ENCODE results near the gene SKIDA1.

The SKIDA1 gene

GRCh38 chr10:21528236-21529031 is 3.0 kb upstream of the SKIDA1 start:
- peak; percentile 64 for DNase-seq

- DNase-seq = peak; percentile 59
Measured at GRCh38 chr10:21527598-21528235, 2.2 kb upstream of the SKIDA1 start.

DNA sequence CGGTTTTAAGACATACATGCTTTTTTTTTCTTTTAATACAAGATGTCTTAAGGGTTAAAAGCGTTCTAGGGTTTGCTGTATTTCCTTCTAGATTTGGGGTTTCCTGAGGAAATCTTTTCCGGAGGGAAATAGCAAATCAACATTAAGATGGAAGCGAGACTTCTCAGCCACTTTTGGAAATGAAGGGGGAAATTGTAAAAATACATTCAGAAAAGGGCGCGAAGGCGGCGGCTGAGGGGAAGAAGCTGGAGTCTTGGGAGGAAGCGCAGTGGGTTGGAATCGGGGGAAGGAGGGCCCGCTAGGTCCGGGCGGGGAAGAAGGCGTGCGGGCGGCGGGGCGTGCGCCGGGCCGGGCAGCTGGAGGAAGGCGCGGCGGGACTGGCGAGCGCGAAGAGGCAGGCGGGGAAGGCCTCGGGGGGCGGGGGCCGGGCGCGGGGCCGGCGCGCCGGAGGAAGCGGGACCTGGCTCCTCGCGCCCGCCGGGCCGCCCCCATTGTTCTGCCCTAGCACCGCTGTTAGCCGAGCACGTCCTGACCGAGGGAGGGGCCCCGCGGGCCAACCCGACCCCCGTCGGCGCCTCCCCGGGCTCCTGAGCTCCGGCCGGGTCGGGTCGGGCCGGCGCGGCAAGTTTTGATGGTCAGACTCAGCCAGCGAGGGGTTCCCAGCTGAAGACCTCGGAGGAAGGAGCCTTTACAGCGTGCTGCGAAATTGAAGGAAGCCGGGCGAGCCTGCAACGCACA is 1.5 kb upstream of the SKIDA1 start:
- DNase-seq = no peak

DNA sequence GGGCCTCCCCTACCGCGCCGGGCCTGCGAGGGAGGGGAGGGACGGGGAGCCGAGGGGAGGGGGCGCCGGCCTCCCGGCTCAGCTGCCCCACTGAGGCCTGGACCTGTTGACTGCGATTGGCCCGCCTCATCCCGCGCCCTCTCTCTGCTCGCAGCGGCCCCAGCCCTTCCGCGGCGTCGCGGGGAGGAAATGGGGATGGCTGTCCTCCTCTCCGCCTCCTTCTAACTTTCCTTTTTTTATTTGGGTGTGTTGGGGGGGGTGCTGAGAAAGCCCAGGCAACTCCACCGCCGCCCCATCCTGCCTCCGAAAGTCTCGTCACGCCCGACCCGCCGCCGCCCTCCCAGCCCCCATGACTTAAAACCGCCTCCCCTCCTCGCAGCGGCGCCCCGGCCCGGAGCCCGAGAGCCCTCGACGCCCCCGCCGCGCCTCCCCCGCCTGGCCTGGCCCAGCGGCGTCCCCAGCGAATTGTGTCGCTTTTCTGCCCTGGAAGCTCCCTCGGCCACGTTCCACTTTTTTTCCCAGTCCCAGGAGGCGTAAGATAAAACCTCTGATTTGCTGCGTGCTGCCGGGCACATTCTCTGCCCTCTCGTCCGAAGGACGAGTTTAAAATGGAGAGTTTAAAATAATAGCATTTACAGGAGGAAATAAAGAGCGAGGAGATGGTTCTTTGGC is 842 bp upstream of the SKIDA1 start:
- peak; percentile 82 for DNase-seq

DNA sequence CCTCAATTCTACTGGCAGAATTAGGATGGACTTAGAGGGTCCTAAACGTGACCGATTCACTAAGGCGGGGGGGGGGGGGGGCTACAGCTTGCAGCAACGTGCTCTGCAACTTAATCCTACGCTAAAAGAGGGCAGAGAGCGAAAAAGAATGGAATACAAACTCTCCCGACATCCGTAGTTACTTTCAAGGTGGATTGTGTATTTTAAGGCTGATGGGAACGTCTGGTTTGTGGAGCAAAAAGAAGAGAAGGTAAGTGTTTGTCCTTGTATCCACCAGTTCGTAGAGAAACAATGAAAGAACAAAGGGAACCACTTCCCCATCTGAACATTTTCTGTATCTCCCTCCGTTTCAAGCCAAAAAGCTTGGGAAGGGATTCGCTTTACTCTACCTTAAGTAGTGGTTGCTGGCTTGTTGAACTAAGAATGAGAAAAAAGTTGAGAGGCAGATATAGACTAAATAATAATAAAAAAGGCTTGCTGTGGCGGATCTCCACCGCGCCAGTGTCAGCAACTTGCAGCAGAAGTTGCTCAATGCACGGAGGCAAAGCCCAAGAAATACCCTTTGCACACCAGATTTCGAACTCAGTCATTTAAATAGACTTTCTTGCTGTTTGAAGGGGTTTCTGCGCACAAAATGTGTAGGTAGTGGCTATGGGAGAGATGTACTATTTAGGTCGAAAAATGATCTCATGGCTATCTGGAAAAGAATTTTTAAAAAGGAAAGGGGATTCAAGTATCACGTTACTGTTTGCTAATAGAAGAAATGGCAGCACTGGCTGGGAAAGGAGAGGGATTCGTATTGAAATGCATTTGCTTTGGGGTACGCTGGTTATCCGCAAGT is 736 bp downstream of the SKIDA1 start:
- DNase-seq = peak; percentile 82

DNA sequence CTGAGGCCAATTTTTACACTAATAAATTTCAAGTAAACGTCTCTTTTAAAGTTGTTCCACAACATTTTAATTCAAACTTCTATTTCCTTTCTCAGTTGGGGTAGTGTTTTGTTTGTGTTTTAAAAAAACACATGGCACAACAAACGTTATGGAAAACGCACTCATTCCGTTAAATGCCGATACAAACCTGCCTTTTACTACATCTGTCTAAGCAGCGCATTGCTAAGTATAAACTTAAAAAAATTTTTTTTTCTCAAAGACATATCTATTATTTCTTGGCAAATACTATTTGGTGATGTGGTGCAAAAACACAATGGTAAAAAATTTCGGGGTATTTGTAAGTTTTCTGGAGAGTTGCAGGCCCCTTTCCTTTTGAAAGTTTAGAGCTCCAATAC is 1.4 kb downstream of the SKIDA1 start:
- no peak for DNase-seq

DNA sequence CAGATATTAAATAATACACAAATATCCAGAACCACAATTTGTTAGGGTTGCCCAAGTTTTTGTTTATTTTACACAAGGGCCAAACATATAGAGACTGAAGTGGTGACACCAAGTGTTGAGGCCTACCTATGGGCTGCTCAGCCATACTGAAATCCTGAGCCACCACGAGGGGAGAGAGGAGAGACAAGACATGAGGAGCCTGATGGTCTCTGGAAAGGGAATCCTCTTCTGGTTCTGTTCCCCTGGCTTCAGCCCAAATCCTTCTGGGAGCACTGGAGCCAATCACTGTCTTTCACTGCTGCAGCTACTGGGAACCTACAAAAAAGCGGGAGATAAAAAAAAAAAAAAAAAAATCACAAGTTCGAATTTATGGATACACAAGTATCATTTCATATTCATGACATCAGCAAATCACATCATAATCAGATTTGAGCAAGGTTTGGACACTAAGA is 1.9 kb downstream of the SKIDA1 start:
- DNase-seq = no peak

DNA sequence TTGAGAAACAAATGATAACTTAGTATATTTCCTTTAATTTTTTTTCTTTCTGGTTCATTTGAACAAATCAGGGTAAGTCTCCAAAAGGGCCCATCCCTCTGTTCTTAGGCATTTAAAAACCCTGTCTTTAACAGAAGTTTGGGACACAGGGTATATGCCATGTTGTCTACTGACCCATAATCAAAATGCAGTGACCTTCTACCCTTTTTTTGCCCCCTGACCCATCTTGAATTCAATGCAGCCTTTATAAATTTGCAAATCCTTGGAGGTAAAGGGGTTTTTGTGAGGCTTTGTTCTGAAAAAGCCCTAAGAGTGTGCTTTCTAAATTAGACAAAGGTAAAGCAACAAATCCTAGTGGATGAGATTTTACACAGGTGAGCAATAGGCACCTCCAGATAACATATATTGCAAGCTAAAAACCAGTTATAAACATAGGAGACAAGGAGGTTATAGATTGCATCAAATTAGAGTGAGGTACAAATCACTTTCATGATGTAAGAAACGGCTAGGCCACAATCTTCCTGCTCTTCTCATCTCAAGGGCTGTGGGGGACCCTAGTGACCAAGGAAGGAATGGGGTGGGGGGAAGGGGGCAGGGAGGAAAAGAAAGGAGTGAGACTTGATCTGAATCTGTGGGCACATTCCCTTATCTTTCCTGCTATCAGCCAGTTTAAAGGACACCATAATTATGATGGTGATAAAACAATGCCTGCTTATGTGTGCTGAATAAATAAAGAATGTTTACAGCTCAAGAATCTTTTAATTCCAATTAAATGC is 2.7 kb downstream of the SKIDA1 start:
- no peak for DNase-seq

DNA sequence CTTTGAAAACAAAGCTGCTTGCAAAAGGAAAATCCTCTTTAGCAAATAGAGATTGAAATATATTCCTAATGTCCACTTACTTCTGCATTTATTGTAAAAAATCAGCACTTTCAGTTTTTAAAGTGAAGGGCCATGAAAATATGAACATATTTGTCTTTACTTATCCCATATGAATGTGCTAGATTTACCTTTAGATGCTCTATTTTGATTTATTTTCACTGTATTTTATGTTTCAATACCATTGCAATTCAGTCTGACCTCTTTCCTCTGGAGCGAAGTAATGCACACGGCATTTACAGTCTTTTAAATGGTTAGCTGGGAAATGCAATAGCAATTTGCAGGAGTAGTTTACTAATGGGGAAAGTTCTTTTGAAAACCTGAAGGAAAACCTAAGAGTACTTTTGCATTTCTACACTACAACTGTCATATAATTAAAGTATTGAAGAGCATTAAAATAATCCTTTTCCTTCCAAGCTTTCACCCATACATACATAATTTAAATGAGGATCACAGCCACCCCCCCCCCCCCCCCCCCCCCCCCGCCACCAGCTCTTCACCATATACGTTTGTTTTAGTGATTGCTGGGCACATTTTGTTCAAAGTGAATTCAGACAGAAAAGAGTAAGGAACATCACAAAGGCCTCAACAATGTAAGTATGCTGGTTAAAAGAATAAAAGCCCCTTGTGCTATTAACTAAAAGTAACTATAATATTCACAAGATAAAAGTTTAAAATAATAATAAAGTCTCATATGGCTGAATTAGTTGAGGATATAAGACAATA is 3.5 kb downstream of the SKIDA1 start:
- DNase-seq = no peak

DNA sequence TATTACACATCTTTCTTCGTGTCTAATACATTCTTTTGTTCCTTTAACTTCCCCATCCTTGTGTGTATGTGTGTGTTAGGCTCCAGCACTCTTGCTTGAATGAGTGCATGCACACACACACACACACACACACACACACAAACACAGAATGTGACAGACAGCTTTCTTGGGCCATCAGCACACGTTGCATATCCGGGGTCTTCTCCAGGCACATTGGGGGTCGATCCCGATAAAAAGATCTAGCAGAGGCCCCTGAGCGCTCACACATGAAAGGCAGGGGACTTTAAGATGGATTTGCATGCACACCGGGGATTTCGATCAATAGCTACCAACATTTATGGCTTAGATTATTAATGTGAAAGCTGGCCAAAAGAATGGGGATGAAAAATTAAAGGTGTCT is 4.5 kb downstream of the SKIDA1 start:
- DNase-seq = no peak

- DNase-seq = no peak
Measured at GRCh38 chr10:21520509-21520908, 5.0 kb downstream of the SKIDA1 start.

- peak; percentile 68 for DNase-seq
Measured at GRCh38 chr10:21519941-21520436, 5.5 kb downstream of the SKIDA1 start.

DNA sequence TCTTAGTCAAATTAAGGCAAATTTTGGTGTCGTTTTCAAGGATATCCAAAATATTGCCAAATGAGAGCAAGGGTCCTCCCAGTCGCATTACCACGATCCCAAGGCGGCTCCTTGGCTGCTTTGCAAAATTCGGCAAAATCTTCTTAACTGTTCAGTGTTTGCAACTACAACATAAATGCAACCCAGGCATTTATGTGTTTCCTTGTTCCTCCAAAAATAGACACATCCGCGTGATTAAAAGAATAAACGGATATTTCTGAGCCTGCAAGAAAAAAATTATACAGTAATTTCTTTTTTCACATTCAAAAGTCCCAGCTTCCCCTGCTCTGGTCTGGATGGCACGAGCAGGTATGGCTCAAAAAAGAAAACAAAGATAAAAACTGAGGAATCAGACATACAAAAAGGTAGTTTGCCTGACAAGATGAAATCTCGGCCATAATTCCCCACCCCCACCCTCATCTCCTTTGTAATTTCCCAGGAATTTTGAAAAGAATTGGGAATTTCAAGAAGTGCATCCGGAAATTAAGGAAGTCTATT is 6.0 kb downstream of the SKIDA1 start:
- no peak for DNase-seq

- no peak for DNase-seq
Measured at GRCh38 chr10:21518641-21519396, 6.7 kb downstream of the SKIDA1 start.

DNA sequence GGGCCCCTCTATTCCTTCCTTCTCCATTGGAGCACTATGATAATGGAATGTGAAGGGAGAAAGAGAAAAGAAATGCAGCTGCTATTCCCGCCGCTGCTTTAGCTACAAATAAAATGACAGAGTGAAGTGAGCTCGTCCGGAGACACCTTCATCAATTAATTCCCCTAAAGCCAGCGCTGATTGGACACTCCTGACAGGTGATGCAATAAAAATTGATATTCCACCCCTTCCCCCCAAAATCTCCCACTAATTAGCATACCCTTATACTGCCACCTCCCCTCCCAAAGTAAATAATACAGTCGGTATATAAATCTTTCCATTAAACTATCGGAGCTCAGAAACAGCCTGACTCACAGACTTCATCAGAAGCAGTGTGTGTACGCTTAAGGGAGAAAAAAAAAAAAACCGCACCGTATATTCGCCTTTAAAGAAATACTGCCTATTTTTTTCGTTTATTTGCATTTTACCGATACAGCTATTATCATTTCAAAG is 7.3 kb downstream of the SKIDA1 start:
- peak; percentile 80 for DNase-seq

GRCh38 chr10:21517134-21518031 is 8.1 kb downstream of the SKIDA1 start:
- DNase-seq = no peak

- DNase-seq = no peak
Measured at GRCh38 chr10:21516242-21517131, 9.0 kb downstream of the SKIDA1 start.
